ENCODE measurements around the gene HS3ST4. TPM values are rescaled to one million over a fixed set of nuclear protein-coding genes. Genes with fewer than 3 reads are reported as not detected.

HS3ST4 gene
- polyA plus RNA-seq, 1 donor (not counting 4 experiments of a cell fraction or from before 2014, with no cell fraction given): not detected

DNA sequence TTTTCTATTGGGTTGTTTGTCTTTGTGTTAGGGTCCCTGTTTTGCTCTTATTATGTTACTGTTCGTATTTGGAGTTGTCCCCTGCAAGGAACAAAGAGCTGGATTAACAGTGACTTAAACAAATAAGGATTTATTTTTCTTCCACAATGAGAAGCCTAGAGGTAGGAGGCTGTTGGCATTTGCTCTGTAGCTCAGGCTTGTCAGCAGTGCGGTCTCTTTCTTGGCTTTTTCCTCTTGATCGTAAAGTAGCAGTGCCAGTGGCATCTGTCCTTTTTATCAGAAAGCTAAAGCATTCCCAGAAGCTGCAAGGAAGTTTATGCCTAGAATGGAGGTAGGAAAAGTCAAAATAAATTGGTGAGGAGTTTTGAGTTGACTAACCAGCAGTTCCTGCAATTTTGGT, 154.1 kb downstream of the HS3ST4 start:
- dilution Hi-C loops (cut with MboI; ENCODE audit: extremely low pct_ligation_motif_present, low sequenced_read_pairs): no loop called here
- no peak overlapping the region for H3K4me2 ChIP-seq (ENCODE audit: control insufficient read depth, extremely low read depth, insufficient read depth, low read depth, low read length)
- no peaks in the 10 kb centered on the region for H3K79me2 ChIP-seq (ENCODE audit: control insufficient read depth, insufficient read depth, low read length)

DNA sequence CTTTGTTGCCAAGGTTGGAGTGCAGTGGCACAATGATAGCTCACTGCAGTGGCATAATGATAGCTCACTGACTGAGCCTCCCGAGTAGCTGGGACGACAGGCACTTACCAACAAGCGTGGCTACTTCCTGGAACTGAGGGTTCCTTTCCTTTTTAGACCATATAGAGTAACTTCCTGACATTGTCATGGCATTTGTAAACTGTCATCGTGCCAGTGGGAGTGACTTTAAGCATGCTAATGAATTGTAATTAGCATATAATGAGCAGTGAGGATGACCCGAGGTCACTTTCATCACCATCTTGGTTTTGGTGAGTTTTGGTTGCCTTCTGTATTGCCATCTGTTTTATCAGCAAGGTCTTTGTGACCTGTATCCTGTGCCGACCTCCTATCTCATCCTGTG, 162.4 kb downstream of the HS3ST4 start:
- H2AFZ ChIP-seq (ENCODE audit: control insufficient read depth, low read length): no peak overlapping the region
- dilution Hi-C loops (cut with MboI; ENCODE audit: extremely low pct_ligation_motif_present, low sequenced_read_pairs): no loop called here
- no peak overlapping the region for H3K4me2 ChIP-seq (ENCODE audit: control insufficient read depth, extremely low read depth, insufficient read depth, low read depth, low read length)
- no peak overlapping the region for H3K27ac ChIP-seq (ENCODE audit: control insufficient read depth, insufficient read depth, low read length)
- no peak for FAIRE-seq
- no peaks in the 10 kb centered on the region for H3K36me3 ChIP-seq (ENCODE audit: control insufficient read depth in 2 of 2, extremely low read depth in 1 of 2, insufficient read depth in 2 of 2, low read length in 2 of 2)
- no peak for DNase-seq (ENCODE audit: low read depth, low spot score)
- H3K4me1 ChIP-seq (ENCODE audit: control insufficient read depth, extremely low read depth, insufficient read depth, low read length): no peaks in the 10 kb centered on the region
- no peak overlapping the region for H3K9ac ChIP-seq (ENCODE audit: control insufficient read depth, extremely low read depth, insufficient read depth, low read length)
- no peaks in the 10 kb centered on the region for H3K9me1 ChIP-seq (ENCODE audit: control insufficient read depth, extremely low read depth, insufficient read depth, low read length)
- H3K79me2 ChIP-seq (ENCODE audit: control insufficient read depth, insufficient read depth, low read length): no peaks in the 10 kb centered on the region
- no peak overlapping the region for H3K4me3 ChIP-seq (ENCODE audit: control insufficient read depth in 2 of 3, extremely low read depth in 1 of 3, insufficient read depth in 2 of 3, low read depth in 1 of 3, low read length in 3 of 3)
- H4K20me1 ChIP-seq (ENCODE audit: control insufficient read depth, extremely low read depth, insufficient read depth, low read length): no peaks in the 10 kb centered on the region
- H3K27me3 ChIP-seq (ENCODE audit: control insufficient read depth, extremely low read depth, insufficient read depth, low read length): no peaks in the 10 kb centered on the region
- no peak for TF ChIP-seq EZH2 (IDR thresholded peaks at IDR 0.05; ENCODE audit: low read length)
- TF ChIP-seq, protein P1, sequence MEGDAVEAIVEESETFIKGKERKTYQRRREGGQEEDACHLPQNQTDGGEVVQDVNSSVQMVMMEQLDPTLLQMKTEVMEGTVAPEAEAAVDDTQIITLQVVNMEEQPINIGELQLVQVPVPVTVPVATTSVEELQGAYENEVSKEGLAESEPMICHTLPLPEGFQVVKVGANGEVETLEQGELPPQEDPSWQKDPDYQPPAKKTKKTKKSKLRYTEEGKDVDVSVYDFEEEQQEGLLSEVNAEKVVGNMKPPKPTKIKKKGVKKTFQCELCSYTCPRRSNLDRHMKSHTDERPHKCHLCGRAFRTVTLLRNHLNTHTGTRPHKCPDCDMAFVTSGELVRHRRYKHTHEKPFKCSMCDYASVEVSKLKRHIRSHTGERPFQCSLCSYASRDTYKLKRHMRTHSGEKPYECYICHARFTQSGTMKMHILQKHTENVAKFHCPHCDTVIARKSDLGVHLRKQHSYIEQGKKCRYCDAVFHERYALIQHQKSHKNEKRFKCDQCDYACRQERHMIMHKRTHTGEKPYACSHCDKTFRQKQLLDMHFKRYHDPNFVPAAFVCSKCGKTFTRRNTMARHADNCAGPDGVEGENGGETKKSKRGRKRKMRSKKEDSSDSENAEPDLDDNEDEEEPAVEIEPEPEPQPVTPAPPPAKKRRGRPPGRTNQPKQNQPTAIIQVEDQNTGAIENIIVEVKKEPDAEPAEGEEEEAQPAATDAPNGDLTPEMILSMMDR (optimal IDR thresholded peaks at IDR 0.05 in 1 of 3, IDR thresholded peaks at IDR 0.05 in 1 of 3, conservative IDR thresholded peaks at IDR 0.05 in 1 of 3; ENCODE audit: extremely low read depth in 1 of 3, insufficient read depth in 2 of 3, low read length in 3 of 3): no peak
- no peaks in the 10 kb centered on the region for H3K9me3 ChIP-seq (ENCODE audit: control insufficient read depth, low read depth, low read length)

More for the DNA sequence above, 154.1 kb downstream of the HS3ST4 start:
- H3K4me3 ChIP-seq (ENCODE audit: control insufficient read depth in 2 of 3, extremely low read depth in 1 of 3, insufficient read depth in 2 of 3, low read depth in 1 of 3, low read length in 3 of 3): no peak overlapping the region
- H3K4me1 ChIP-seq (ENCODE audit: control insufficient read depth, extremely low read depth, insufficient read depth, low read length): no peaks in the 10 kb centered on the region
- H2AFZ ChIP-seq (ENCODE audit: control insufficient read depth, low read length): no peak overlapping the region
- H3K9ac ChIP-seq (ENCODE audit: control insufficient read depth, extremely low read depth, insufficient read depth, low read length): no peak overlapping the region
- DNase-seq (ENCODE audit: low read depth, low spot score) (no peak), FAIRE-seq (no peak)
- H3K36me3 ChIP-seq (ENCODE audit: control insufficient read depth in 2 of 2, extremely low read depth in 1 of 2, insufficient read depth in 2 of 2, low read length in 2 of 2): no peaks in the 10 kb centered on the region
- no peaks in the 10 kb centered on the region for H3K9me3 ChIP-seq (ENCODE audit: control insufficient read depth, low read depth, low read length)
- no peak overlapping the region for H3K27ac ChIP-seq (ENCODE audit: control insufficient read depth, insufficient read depth, low read length)
- H3K27me3 ChIP-seq (ENCODE audit: control insufficient read depth, extremely low read depth, insufficient read depth, low read length): no peaks in the 10 kb centered on the region
- TF ChIP-seq EZH2 (IDR thresholded peaks at IDR 0.05; ENCODE audit: low read length): no peak
- TF ChIP-seq, protein P1 (optimal IDR thresholded peaks at IDR 0.05 in 1 of 3, IDR thresholded peaks at IDR 0.05 in 1 of 3, conservative IDR thresholded peaks at IDR 0.05 in 1 of 3; ENCODE audit: extremely low read depth in 1 of 3, insufficient read depth in 2 of 3, low read length in 3 of 3): no peak
- H4K20me1 ChIP-seq (ENCODE audit: control insufficient read depth, extremely low read depth, insufficient read depth, low read length): no peaks in the 10 kb centered on the region
- no peaks in the 10 kb centered on the region for H3K9me1 ChIP-seq (ENCODE audit: control insufficient read depth, extremely low read depth, insufficient read depth, low read length)
